ENCODE results near the gene TOB1. TPM values are rescaled to one million over a fixed set of nuclear protein-coding genes. Genes with fewer than 3 reads are reported as not detected.
"Not testable (repeated sequence)": the region's sequence is repeated elsewhere in the genome, so short reads cannot be mapped to it uniquely, and the experiment has no call there.

Gene TOB1
- total RNA-seq, 1 donor from 2014 or later, result 26.2 TPM

DNA sequence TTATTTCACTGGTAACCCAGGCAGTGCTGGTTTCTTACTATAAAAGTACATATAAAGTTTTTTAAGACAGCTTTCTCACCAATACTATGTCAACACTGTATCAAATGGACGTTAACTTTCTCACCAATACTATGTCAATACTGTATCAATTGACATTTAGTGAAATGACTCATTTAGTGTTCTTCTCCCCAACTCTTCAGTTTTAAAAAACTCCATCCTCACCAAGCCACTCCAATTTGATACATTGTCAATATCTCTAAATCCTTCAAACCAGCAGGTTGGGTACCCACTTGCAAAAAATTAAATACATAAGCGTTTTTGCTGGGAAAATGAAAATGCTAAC is 4.8 kb downstream of the TOB1 start:
- Mint-ChIP-seq H3K4me1 (peaks cover 38% of the 10 kb centered on the region), H3K27me3 (ENCODE audit: low read depth) (no peaks in the 10 kb centered on the region), H3K36me3 (ENCODE audit: low read depth) (peaks cover 3% of the 10 kb centered on the region), H3K27ac (ENCODE audit: unreplicated experiment) (no peak overlapping the region), H3K4me3 (peak overlapping the region; percentile 5), H3K9me3 (no peaks in the 10 kb centered on the region)
- TF ChIP-seq CTCF (conservative IDR thresholded peaks at IDR 0.05), result no peak
- no peak for DNase-seq (ENCODE audit: low read depth, low spot score)

GRCh38 chr17:50859727-50860126 is 6.4 kb downstream of the TOB1 start:
- H3K27ac Mint-ChIP-seq (ENCODE audit: unreplicated experiment); DNase-seq (ENCODE audit: low read depth, low spot score); H3K4me3 Mint-ChIP-seq; H3K36me3 Mint-ChIP-seq (ENCODE audit: low read depth); H3K27me3 Mint-ChIP-seq (ENCODE audit: low read depth); H3K9me3 Mint-ChIP-seq: not testable (repeated sequence)
- peaks cover 34% of the 10 kb centered on the region for H3K4me1 Mint-ChIP-seq

DNA sequence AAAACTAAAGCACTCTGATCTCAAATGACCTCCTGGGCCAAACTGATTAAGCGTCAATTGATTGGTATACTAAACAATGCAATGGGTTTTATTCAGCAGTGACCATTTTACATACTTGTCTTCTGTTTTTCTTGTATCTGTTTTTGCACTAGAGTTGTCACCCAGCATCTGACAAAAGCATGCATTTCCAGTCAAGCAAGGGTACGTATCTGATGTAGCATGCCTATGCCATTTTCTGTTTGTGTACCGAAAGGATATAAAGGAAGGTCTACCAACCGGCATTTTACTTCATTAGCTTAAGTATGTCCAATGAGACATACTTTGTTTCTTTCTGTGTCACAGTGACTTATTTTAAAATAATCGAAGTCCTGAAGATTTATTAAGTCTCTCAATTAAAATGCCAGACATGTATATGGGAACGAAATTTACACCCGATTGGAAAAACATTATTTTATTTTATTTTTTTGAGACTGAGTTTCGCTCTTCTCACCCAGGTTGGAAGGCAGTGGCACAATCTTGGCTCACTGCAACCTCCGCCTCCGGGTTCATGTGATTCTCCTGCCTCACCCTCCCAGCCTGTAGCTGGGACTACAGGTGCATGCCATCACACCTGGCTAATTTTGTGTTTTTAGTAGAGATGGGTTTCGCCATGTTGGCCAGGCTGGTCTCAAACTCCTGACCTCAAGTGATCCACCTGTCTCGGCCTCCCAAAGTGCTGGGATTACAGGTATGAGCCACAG is 7.5 kb downstream of the TOB1 start:
- no peak for DNase-seq (ENCODE audit: low read depth, low spot score)
- no peaks in the 10 kb centered on the region for H3K9me3 Mint-ChIP-seq
- H3K4me1 Mint-ChIP-seq, result peaks cover 23% of the 10 kb centered on the region
- no peak overlapping the region for H3K27ac Mint-ChIP-seq (ENCODE audit: unreplicated experiment)
- TF ChIP-seq CTCF (conservative IDR thresholded peaks at IDR 0.05), result no peak
- no peak overlapping the region for H3K4me3 Mint-ChIP-seq
- no peaks in the 10 kb centered on the region for H3K27me3 Mint-ChIP-seq (ENCODE audit: low read depth)
- peaks cover 3% of the 10 kb centered on the region for H3K36me3 Mint-ChIP-seq (ENCODE audit: low read depth)

GRCh38 chr17:50856431-50856830 is 9.7 kb downstream of the TOB1 start:
- no peaks in the 10 kb centered on the region for H3K9me3 Mint-ChIP-seq
- H3K27me3 Mint-ChIP-seq (ENCODE audit: low read depth), result no peaks in the 10 kb centered on the region
- no peaks in the 10 kb centered on the region for H3K36me3 Mint-ChIP-seq (ENCODE audit: low read depth)
- H3K4me1 Mint-ChIP-seq, result peaks cover 21% of the 10 kb centered on the region
- no peak for TF ChIP-seq CTCF (conservative IDR thresholded peaks at IDR 0.05)
- no peak for DNase-seq (ENCODE audit: low read depth, low spot score)
- H3K27ac Mint-ChIP-seq (ENCODE audit: unreplicated experiment), result no peak overlapping the region
- no peak overlapping the region for H3K4me3 Mint-ChIP-seq

GRCh38 chr17:50855708-50856330 is 10.3 kb downstream of the TOB1 start:
- Mint-ChIP-seq H3K27ac (ENCODE audit: unreplicated experiment) (no peak overlapping the region), H3K4me3 (no peak overlapping the region), H3K9me3 (no peaks in the 10 kb centered on the region), H3K27me3 (ENCODE audit: low read depth) (no peaks in the 10 kb centered on the region), H3K4me1 (peaks cover 15% of the 10 kb centered on the region), H3K36me3 (ENCODE audit: low read depth) (no peaks in the 10 kb centered on the region)
- no peak for DNase-seq (ENCODE audit: low read depth, low spot score)
- no peak for TF ChIP-seq CTCF (conservative IDR thresholded peaks at IDR 0.05)

DNA sequence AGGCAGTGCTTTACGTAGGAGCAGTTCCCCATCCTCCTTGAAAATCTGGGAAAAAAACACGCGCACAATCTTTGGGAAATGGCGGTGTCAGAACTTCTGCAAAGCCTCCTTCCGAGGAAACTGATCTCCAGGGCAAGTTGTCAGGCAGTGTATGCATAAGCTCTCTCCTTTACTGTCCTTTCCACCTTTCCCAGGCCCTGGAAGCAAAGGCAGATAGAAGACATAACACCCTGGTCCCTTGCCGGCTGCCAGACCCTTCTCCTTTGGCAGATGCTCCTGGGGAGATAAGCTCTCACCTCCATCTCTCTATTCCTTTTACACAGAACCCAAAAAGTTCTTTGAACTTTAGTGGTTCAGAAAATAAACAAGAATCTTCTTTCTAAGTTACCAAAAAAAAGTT is 12.4 kb downstream of the TOB1 start:
- H3K36me3 Mint-ChIP-seq (ENCODE audit: low read depth), result no peaks in the 10 kb centered on the region
- DNase-seq (ENCODE audit: low read depth, low spot score), result no peak
- H3K27ac Mint-ChIP-seq (ENCODE audit: unreplicated experiment), result no peak overlapping the region
- peaks cover 17% of the 10 kb centered on the region for H3K4me1 Mint-ChIP-seq
- no peaks in the 10 kb centered on the region for H3K27me3 Mint-ChIP-seq (ENCODE audit: low read depth)
- H3K9me3 Mint-ChIP-seq, result no peaks in the 10 kb centered on the region
- no peak overlapping the region for H3K4me3 Mint-ChIP-seq
- TF ChIP-seq CTCF (conservative IDR thresholded peaks at IDR 0.05), result no peak
